ENCODE measurements around the gene RUNX3. TPM values are rescaled to one million over a fixed set of nuclear protein-coding genes. Genes with fewer than 3 reads are reported as not detected.

Gene RUNX3
- total RNA-seq, 1 experiment from 2014 or later = 22.6 TPM

DNA sequence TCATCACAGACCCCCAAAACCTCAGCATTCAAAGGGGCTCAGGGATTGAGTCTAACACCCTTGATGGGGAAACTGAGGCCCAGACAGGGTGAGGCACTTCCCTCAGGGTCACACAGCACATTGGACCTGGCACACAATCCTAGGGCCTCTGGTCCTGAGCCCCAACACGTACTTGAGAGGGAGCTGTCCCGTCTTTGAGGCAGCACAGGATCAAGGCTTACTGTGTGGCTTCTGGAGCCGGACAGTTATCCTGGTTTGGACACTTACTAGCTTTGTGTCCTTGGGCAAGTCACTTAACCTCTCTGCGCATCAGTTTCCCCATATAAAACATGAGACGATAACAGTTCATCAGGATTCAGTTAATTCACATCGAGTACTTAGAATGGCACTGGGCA lies 26.5 kb downstream of the RUNX3 start:
- ChIA-PET POLR2A (no interaction called here), CTCF (no interaction called here)
- H3K9ac ChIP-seq (ENCODE audit: low read length) = no peak overlapping the region

DNA sequence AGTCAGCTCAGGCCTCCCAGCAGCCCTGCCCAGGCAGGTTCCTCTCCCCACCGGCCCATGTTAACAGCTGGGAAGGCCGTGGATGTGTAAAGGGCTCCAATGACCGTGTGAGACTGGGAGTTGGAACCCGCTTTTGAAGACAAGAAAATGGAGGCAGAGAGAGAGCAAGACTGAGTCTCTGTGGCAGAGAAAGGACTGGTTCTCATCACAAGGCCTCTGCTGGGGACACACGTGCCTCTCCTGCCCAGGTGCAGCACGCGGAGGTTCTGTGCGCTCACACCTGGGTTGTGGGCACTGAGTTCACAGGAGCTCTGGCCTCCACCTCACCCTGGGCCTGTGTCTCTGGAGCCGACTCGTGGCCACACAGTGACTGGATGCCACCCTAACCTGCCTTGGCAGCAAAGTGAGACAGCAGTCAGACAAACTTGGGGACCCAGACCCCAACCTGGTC lies 27.0 kb downstream of the RUNX3 start:
- ChIA-PET POLR2A (no interaction called here), CTCF (no interaction called here)
- TF ChIP-seq YY1 (IDR thresholded peaks at IDR 0.05; ENCODE audit: extremely low read depth, insufficient replicate concordance, low read depth, low read length) = no peak
- TF ChIP-seq, protein P1, sequence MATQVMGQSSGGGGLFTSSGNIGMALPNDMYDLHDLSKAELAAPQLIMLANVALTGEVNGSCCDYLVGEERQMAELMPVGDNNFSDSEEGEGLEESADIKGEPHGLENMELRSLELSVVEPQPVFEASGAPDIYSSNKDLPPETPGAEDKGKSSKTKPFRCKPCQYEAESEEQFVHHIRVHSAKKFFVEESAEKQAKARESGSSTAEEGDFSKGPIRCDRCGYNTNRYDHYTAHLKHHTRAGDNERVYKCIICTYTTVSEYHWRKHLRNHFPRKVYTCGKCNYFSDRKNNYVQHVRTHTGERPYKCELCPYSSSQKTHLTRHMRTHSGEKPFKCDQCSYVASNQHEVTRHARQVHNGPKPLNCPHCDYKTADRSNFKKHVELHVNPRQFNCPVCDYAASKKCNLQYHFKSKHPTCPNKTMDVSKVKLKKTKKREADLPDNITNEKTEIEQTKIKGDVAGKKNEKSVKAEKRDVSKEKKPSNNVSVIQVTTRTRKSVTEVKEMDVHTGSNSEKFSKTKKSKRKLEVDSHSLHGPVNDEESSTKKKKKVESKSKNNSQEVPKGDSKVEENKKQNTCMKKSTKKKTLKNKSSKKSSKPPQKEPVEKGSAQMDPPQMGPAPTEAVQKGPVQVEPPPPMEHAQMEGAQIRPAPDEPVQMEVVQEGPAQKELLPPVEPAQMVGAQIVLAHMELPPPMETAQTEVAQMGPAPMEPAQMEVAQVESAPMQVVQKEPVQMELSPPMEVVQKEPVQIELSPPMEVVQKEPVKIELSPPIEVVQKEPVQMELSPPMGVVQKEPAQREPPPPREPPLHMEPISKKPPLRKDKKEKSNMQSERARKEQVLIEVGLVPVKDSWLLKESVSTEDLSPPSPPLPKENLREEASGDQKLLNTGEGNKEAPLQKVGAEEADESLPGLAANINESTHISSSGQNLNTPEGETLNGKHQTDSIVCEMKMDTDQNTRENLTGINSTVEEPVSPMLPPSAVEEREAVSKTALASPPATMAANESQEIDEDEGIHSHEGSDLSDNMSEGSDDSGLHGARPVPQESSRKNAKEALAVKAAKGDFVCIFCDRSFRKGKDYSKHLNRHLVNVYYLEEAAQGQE (IDR thresholded peaks at IDR 0.05; ENCODE audit: low read depth) = no peak
- TF ChIP-seq JUND (IDR thresholded peaks at IDR 0.05) = no peak
- no peak for TF ChIP-seq CBX3 (IDR thresholded peaks at IDR 0.05; ENCODE audit: low read depth)
- no peak for TF ChIP-seq ELF1 (IDR thresholded peaks at IDR 0.05; ENCODE audit: borderline replicate concordance, low read depth)
- no peak for TF ChIP-seq FOSL1 (IDR thresholded peaks at IDR 0.05; ENCODE audit: low read depth)
- no peak for TF ChIP-seq TCF7L2 (IDR thresholded peaks at IDR 0.05; ENCODE audit: borderline replicate concordance, extremely low read depth, insufficient read depth, insufficient read length)
- TF ChIP-seq POLR2AphosphoS5 (IDR thresholded peaks at IDR 0.05; ENCODE audit: low read depth, low read length) = no peak
- no peak for TF ChIP-seq POLR2A (IDR thresholded peaks at IDR 0.05; ENCODE audit: borderline replicate concordance, extremely low read depth, insufficient read depth, insufficient read length)
- TF ChIP-seq, protein P2, sequence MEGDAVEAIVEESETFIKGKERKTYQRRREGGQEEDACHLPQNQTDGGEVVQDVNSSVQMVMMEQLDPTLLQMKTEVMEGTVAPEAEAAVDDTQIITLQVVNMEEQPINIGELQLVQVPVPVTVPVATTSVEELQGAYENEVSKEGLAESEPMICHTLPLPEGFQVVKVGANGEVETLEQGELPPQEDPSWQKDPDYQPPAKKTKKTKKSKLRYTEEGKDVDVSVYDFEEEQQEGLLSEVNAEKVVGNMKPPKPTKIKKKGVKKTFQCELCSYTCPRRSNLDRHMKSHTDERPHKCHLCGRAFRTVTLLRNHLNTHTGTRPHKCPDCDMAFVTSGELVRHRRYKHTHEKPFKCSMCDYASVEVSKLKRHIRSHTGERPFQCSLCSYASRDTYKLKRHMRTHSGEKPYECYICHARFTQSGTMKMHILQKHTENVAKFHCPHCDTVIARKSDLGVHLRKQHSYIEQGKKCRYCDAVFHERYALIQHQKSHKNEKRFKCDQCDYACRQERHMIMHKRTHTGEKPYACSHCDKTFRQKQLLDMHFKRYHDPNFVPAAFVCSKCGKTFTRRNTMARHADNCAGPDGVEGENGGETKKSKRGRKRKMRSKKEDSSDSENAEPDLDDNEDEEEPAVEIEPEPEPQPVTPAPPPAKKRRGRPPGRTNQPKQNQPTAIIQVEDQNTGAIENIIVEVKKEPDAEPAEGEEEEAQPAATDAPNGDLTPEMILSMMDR (IDR thresholded peaks at IDR 0.05 in 2 of 3, conservative IDR thresholded peaks at IDR 0.05 in 1 of 3; ENCODE audit: borderline replicate concordance in 1 of 3, insufficient read depth in 1 of 3, low read depth in 2 of 3, low read length in 2 of 3) = no peak
- no peak for TF ChIP-seq ZFX (IDR thresholded peaks at IDR 0.05)

More for the DNA sequence above, 26.5 kb downstream of the RUNX3 start:
- DNase-seq (ENCODE audit: low read depth, low spot score) (no peak), ATAC-seq (no peak)
- no TSS peak for BruUV-seq (replicated peaks)
- RAD21 ChIA-PET (ENCODE audit: low non-redundant PET in 1 of 2, low total read pairs in 2 of 2, uncharacterized antibody in 2 of 2, unreplicated experiment in 2 of 2) = no interaction called here
- TF ChIP-seq JUND (IDR thresholded peaks at IDR 0.05) (no peak), CEBPB (IDR thresholded peaks at IDR 0.05; ENCODE audit: low read depth) (no peak), EGR1 (IDR thresholded peaks at IDR 0.05; ENCODE audit: low read depth) (no peak), EZH2phosphoT487 (IDR thresholded peaks at IDR 0.05; ENCODE audit: borderline replicate concordance) (no peak), ZFX (IDR thresholded peaks at IDR 0.05) (no peak), CBX3 (IDR thresholded peaks at IDR 0.05; ENCODE audit: low read depth) (no peak), TCF7L2 (IDR thresholded peaks at IDR 0.05; ENCODE audit: borderline replicate concordance, extremely low read depth, insufficient read depth, insufficient read length) (no peak), SIN3A (IDR thresholded peaks at IDR 0.05; ENCODE audit: low read depth) (no peak), SP1 (IDR thresholded peaks at IDR 0.05; ENCODE audit: low read depth) (no peak), POLR2A (IDR thresholded peaks at IDR 0.05; ENCODE audit: borderline replicate concordance, extremely low read depth, insufficient read depth, insufficient read length) (no peak), ELF1 (IDR thresholded peaks at IDR 0.05; ENCODE audit: borderline replicate concordance, low read depth) (no peak), ZNF274 (IDR thresholded peaks at IDR 0.05; ENCODE audit: low read depth, low read length) (no peak)
- TF ChIP-seq, protein P3, sequence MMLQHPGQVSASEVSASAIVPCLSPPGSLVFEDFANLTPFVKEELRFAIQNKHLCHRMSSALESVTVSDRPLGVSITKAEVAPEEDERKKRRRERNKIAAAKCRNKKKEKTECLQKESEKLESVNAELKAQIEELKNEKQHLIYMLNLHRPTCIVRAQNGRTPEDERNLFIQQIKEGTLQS (IDR thresholded peaks at IDR 0.05) = no peak
- Histone ChIP-seq H4K20me1 (ENCODE audit: insufficient read depth) (no peaks in the 10 kb centered on the region), H3K27me3 (ENCODE audit: insufficient read depth, low read length) (no peaks in the 10 kb centered on the region), H3K4me1 (ENCODE audit: control insufficient read depth in 1 of 2, insufficient read depth in 2 of 2, low read length in 2 of 2) (no peaks in the 10 kb centered on the region), H3K4me3 (replicated peaks in 1 of 2; ENCODE audit: low read depth in 1 of 2, low read length in 2 of 2) (no peak overlapping the region), H3K9me3 (ENCODE audit: control insufficient read depth in 1 of 2, insufficient read depth in 1 of 2, low read depth in 1 of 2, low read length in 2 of 2) (no peaks in the 10 kb centered on the region; a peak in 1 of 4 replicates), H3K36me3 (ENCODE audit: control insufficient read depth in 1 of 2, insufficient read depth in 2 of 2, low read length in 2 of 2) (peaks cover 0 to 5% of the 10 kb centered on the region in 2 experiments; a peak in 2 of 4 replicates), H3K27ac (ENCODE audit: low read depth, low read length) (no peak overlapping the region), H3K4me2 (ENCODE audit: low read length) (no peak overlapping the region), H2AFZ (ENCODE audit: low read depth, low read length, poor library complexity, severe bottlenecking) (no peak overlapping the region), H3K79me2 (ENCODE audit: insufficient read depth, low read length) (no peaks in the 10 kb centered on the region), H3K9me2 (ENCODE audit: insufficient read depth) (no peaks in the 10 kb centered on the region)
- intact Hi-C loops (cut with micrococcal nuclease) = no loop called here

More for the DNA sequence above, 27.0 kb downstream of the RUNX3 start:
- intact Hi-C loops (cut with micrococcal nuclease) = no loop called here
- H2AFZ ChIP-seq (ENCODE audit: low read depth, low read length, poor library complexity, severe bottlenecking) = no peak overlapping the region
- RAD21 ChIA-PET (ENCODE audit: low non-redundant PET in 1 of 2, low total read pairs in 2 of 2, uncharacterized antibody in 2 of 2, unreplicated experiment in 2 of 2) = no interaction called here
- H3K9ac ChIP-seq (ENCODE audit: low read length) = no peak overlapping the region
- no peak for DNase-seq (ENCODE audit: low read depth, low spot score)
- H3K27me3 ChIP-seq (ENCODE audit: insufficient read depth, low read length) = no peaks in the 10 kb centered on the region
- no peak for ATAC-seq
- no peaks in the 10 kb centered on the region for H4K20me1 ChIP-seq (ENCODE audit: insufficient read depth)
- H3K4me2 ChIP-seq (ENCODE audit: low read length) = no peak overlapping the region
- H3K27ac ChIP-seq (ENCODE audit: low read depth, low read length) = no peak overlapping the region
- no peaks in the 10 kb centered on the region; a peak in 1 of 4 replicates for H3K9me3 ChIP-seq (ENCODE audit: control insufficient read depth in 1 of 2, insufficient read depth in 1 of 2, low read depth in 1 of 2, low read length in 2 of 2)
- H3K79me2 ChIP-seq (ENCODE audit: insufficient read depth, low read length) = no peaks in the 10 kb centered on the region
- H3K4me1 ChIP-seq (ENCODE audit: control insufficient read depth in 1 of 2, insufficient read depth in 2 of 2, low read length in 2 of 2) = no peaks in the 10 kb centered on the region
- BruUV-seq (replicated peaks) = no TSS peak
- H3K9me2 ChIP-seq (ENCODE audit: insufficient read depth) = no peaks in the 10 kb centered on the region
- H3K4me3 ChIP-seq (replicated peaks in 1 of 2; ENCODE audit: low read depth in 1 of 2, low read length in 2 of 2) = no peak overlapping the region
- peaks cover 0 to 3% of the 10 kb centered on the region in 2 experiments; a peak in 2 of 4 replicates for H3K36me3 ChIP-seq (ENCODE audit: control insufficient read depth in 1 of 2, insufficient read depth in 2 of 2, low read length in 2 of 2)
